22Rv1 (cell line): ENCODE results near the gene SYNDIG1.

Experiments used
- H3K27ac ChIP-seq: fragments of 450-650 bp; 2 replicates; pipeline ENCODE4 v1.5.1; 2017
- CTCF ChIP-seq: fragments of 450-650 bp; IDR thresholded peaks from 2 replicates; pipeline ENCODE4 v1.5.1; 2017; ENCODE audit warnings: mild to moderate bottlenecking
- ZFX ChIP-seq: fragments of 450-650 bp; IDR thresholded peaks from 2 replicates; pipeline ENCODE4 v1.6.1; 2017; ENCODE audit warnings: antibody characterized with exemption, borderline replicate concordance

The SYNDIG1 gene

DNA sequence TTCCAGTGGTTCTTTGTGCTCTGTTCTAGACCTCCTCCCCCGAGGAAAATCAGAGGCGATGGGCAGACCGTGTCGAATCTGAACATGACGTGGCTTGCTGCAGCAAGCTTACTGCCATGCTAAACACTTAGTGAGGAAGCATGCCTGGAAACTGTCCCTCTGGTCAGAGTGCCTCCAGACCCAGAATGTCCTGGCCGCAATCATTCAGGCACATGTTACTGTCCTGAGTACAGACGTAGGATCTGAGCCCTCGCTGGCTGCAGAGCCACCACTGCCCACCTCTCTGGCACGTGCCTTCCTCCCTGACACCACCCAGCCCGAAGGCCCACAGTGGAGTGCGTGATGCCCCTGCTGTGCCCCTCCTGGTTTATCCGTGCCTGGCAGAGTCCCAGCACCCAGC, 163.6 kb downstream of the SYNDIG1 start:
- H3K27ac ChIP-seq: no peak overlapping the region
- no peak for TF ChIP-seq CTCF
- TF ChIP-seq ZFX: no peak

DNA sequence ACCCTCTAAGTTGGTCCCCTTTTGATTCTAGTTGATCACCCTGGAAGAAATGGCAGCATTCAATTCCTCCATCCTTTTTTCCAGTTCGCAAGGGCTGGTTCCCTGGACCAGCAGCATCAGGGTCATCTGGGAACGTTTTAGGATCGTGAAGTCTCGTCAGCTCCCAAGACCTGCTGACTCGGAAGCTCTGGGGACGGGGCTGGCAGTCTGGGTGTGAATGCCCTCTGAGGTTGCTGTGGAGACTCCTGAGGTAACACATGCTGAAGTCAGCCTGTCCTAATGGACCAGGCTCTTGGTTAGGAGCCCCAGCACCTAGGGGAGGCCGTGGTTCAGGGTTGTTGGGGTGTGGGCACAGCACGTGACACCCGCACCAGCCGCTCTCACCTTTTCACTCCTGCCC, 164.1 kb downstream of the SYNDIG1 start:
- H3K27ac ChIP-seq: no peak overlapping the region
- TF ChIP-seq CTCF (no peak), ZFX (no peak)

GRCh38 chr20:24634855-24635254, 165.4 kb downstream of the SYNDIG1 start:
- H3K27ac ChIP-seq: no peak overlapping the region
- TF ChIP-seq CTCF: no peak
- TF ChIP-seq ZFX: no peak

DNA sequence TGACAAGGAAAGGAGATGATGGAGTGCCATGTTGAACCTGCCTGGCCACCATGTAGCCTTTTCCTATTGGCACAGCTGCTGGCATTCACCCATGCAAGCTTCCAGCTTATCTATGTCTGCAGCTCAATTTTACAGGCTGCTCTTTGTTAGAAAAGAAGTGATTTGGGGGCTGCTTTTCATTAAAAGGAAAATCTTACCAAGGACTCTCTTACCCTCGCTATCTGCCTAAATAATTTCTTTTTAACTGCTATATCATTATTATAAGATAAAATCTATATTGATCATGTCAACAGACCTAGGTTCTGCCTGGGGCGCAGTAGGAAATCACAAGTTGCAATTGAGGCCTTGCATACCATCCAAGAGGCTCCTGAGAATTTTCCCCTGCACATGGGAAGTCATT, 167.2 kb downstream of the SYNDIG1 start:
- no peak overlapping the region for H3K27ac ChIP-seq
- TF ChIP-seq CTCF (no peak), ZFX (no peak)

GRCh38 chr20:24637087-24637486, 167.7 kb downstream of the SYNDIG1 start:
- no peak for TF ChIP-seq ZFX
- TF ChIP-seq CTCF: no peak

GRCh38 chr20:24637941-24638340, 168.5 kb downstream of the SYNDIG1 start:
- no peak overlapping the region for H3K27ac ChIP-seq
- TF ChIP-seq CTCF: no peak

More at GRCh38 chr20:24637087-24637486, 167.7 kb downstream of the SYNDIG1 start:
- H3K27ac ChIP-seq: no peak overlapping the region

DNA sequence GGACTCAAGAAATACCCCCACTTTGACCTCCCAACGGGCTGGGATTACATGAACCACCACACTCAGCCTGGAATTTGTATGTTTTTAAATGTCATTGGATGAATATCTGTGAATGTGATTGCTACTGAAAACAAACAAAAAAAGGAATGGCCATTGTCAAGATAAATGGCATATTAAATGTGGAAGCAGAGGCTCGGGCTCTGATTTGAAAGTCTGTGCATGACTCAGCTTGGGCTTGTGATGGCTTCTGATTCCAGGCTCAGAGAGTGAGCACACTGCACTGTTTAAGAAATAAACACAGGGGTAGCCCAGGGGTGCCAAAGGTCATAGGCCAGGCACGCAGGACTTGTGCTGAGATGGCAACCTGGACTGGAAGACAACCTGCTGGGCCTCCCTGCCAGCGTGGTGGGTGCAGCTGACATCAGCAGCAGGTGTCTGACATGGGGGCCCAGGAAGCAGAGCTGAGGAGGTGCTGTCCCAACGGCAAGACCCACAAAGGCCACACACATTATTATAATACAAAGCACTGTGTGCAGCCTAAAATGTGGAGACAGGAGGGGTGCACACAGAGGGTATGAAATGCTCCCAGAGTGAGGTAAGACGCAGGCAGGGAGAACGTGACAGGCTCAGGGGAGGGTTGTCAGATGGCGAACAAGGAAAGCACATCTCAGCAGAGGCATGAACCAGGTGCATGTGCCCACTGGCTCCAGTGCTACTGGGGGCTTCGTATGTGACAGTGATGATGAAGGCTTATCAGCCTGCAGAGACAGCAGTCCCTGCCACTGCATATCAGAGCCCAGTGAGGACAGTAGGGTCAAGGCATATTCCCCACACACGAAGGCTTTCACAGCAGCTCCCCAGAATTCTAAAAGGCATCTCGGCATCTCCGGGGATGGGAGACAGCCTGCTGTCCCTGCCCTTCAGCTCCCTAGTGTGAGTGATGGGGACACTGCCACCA, 169.4 kb downstream of the SYNDIG1 start:
- H3K27ac ChIP-seq: no peak overlapping the region
- TF ChIP-seq CTCF: no peak
- TF ChIP-seq ZFX: no peak
